Endothelial cell of umbilical vein (primary cell): ENCODE data around the gene SDCCAG8. TPM values are rescaled to one million over a fixed set of nuclear protein-coding genes. Genes with fewer than 3 reads are reported as not detected.

Experiments
- BruUV-seq: library from RNA; stranded (reverse); fragments of 400-500 nt; replicated peaks from 2 replicates; lab custom pipeline; 2021; lab: Mats Ljungman, UMichigan
- CTCF ChIA-PET: fragments of 300-600, 350-600 bp; sonication (Branson Sonifier 250); formaldehyde crosslinking; loops from one replicate; lab custom pipeline; 2021; ENCODE audit warnings: antibody characterized with exemption, inconsistent platforms; lab: Charles Lee
- POLR2A ChIA-PET: fragments of 300-600, 350-600 bp; sonication (Branson Sonifier 250); formaldehyde crosslinking; loops from one replicate; lab custom pipeline; 2021; ENCODE audit warnings: antibody characterized with exemption, inconsistent platforms; lab: Charles Lee
- DNase-seq: peaks from one replicate; pipeline ENCODE4 v3.0.0-alpha.2; 2011; ENCODE audit warnings: low read depth, low spot score
- FAIRE-seq: peaks from 2 replicates; lab custom pipeline; 2011; peaks lifted over from hg19 to GRCh38; lab: Jason Lieb, UNC
- H2AFZ ChIP-seq: 2 replicates; pipeline ENCODE4 v1.6.0; 2012; ENCODE audit warnings: low read depth, low read length, control low read depth, inconsistent platforms
- H3K27ac ChIP-seq: 2 replicates; pipeline ENCODE4 v1.5.1; 2011; ENCODE audit warnings: low read depth, mild to moderate bottlenecking, control low read depth, low read length, moderate library complexity; ENCODE audit not compliant: insufficient read depth
- H3K27me3 ChIP-seq, 2 experiments: 2 replicates each; pipeline versions ENCODE4 v1.6.0 to v1.6.1; 2011; ENCODE audit warnings: low read length in 2 of 2, mixed read lengths in 1 of 2; ENCODE audit not compliant: control insufficient read depth in 2 of 2, insufficient read depth in 2 of 2
- H3K36me3 ChIP-seq, 2 experiments: 2 replicates in 1 of 2; 3 replicates in 1 of 2; pipeline ENCODE4 v1.5.1; 2011; ENCODE audit warnings: low read length in 2 of 2, mild to moderate bottlenecking in 1 of 2, moderate library complexity in 1 of 2; ENCODE audit not compliant: control insufficient read depth in 2 of 2, insufficient read depth in 2 of 2; ENCODE audit errors: extremely low read depth in 1 of 2
- H3K4me1 ChIP-seq: 3 replicates; pipeline ENCODE4 v1.5.1; 2011; ENCODE audit warnings: mild to moderate bottlenecking, low read length; ENCODE audit not compliant: control insufficient read depth, insufficient read depth; ENCODE audit errors: extremely low read depth
- H3K4me2 ChIP-seq: 2 replicates; pipeline ENCODE4 v1.6.1; 2011; ENCODE audit warnings: low read length, control low read depth, mixed read lengths; ENCODE audit not compliant: insufficient read depth
- H3K4me3 ChIP-seq, 3 experiments: fragments of 200-600 bp in 1 of 3; sonication (generic), shearing (Covaris generic) in 1 of 3; replicated peaks in 1 of 3; 2 replicates each; pipeline ENCODE4 v1.5.1; 2011 to 2016; ENCODE audit warnings: control low read depth in 3 of 3, low read length in 3 of 3, mild to moderate bottlenecking in 2 of 3, inconsistent platforms in 1 of 3, low read depth in 1 of 3, moderate library complexity in 1 of 3; ENCODE audit not compliant: insufficient read depth in 1 of 3
- H3K79me2 ChIP-seq: 2 replicates; pipeline ENCODE4 v1.6.0; 2012; ENCODE audit warnings: low read length, inconsistent platforms; ENCODE audit not compliant: control insufficient read depth, insufficient read depth
- H3K9ac ChIP-seq: replicated peaks from 2 replicates; pipeline ENCODE3; 2011; ENCODE audit warnings: low read length, control low read depth; ENCODE audit not compliant: insufficient read depth; ENCODE audit errors: extremely low read depth
- H3K9me1 ChIP-seq: replicated peaks from 3 replicates; pipeline ENCODE4 v1.6.0; 2011; ENCODE audit warnings: mild to moderate bottlenecking, low read length; ENCODE audit not compliant: control insufficient read depth, insufficient read depth; ENCODE audit errors: extremely low read depth
- H3K9me3 ChIP-seq: replicated peaks from 2 replicates; pipeline ENCODE4 v1.5.1; 2012; ENCODE audit warnings: low read length, inconsistent platforms; ENCODE audit not compliant: control insufficient read depth, insufficient read depth
- H4K20me1 ChIP-seq: replicated peaks from 2 replicates; pipeline ENCODE3; 2011; ENCODE audit warnings: mild to moderate bottlenecking, low read length; ENCODE audit not compliant: control insufficient read depth, insufficient read depth; ENCODE audit errors: extremely low read depth
- CTCF ChIP-seq, 2 donors: IDR thresholded peaks; 1 replicate in 1 of 2; 2 replicates in 1 of 2; pipeline ENCODE4 v1.5.1; 2011; ENCODE audit warnings: low read length in 2 of 2, mild to moderate bottlenecking in 2 of 2, moderate library complexity in 2 of 2, control low read depth in 1 of 2, inconsistent platforms in 1 of 2, low read depth in 1 of 2; ENCODE audit not compliant: insufficient read depth in 1 of 2; ENCODE audit errors: extremely low read depth in 1 of 2
- EZH2 ChIP-seq: IDR thresholded peaks from 2 replicates; pipeline ENCODE4 v1.6.1; 2012; ENCODE audit warnings: borderline replicate concordance, low read depth, mild to moderate bottlenecking, moderate library complexity, low read length, inconsistent platforms; ENCODE audit not compliant: severe bottlenecking
- FOS ChIP-seq: IDR thresholded peaks from 2 replicates; pipeline ENCODE4 v1.6.1; 2011; ENCODE audit warnings: mild to moderate bottlenecking, low read length, moderate library complexity, borderline replicate concordance; ENCODE audit not compliant: insufficient read depth
- GATA2 ChIP-seq: IDR thresholded peaks from 2 replicates; pipeline ENCODE4 v1.7.0; 2011; ENCODE audit warnings: low read depth, mild to moderate bottlenecking, moderate library complexity, mixed read lengths, low read length; ENCODE audit not compliant: insufficient read length, insufficient read depth
- JUN ChIP-seq: IDR thresholded peaks from 2 replicates; pipeline ENCODE4 v1.6.1; 2011; ENCODE audit warnings: borderline replicate concordance, low read depth; ENCODE audit not compliant: insufficient read length, insufficient read depth
- MAX ChIP-seq: IDR thresholded peaks from 2 replicates; pipeline ENCODE4 v1.6.1; 2011; ENCODE audit not compliant: insufficient read depth, insufficient read length
- MYC ChIP-seq: IDR thresholded peaks from one replicate; pipeline ENCODE4 v1.6.1; 2011; ENCODE audit warnings: mild to moderate bottlenecking, low read depth, low read length
- POLR2A ChIP-seq: IDR thresholded peaks from 2 replicates; pipeline ENCODE4 v1.6.1; 2012; ENCODE audit warnings: low read depth, mild to moderate bottlenecking, control low read depth, low read length
- POLR2AphosphoS5 ChIP-seq: IDR thresholded peaks from 2 replicates; pipeline ENCODE4 v1.6.1; 2012; ENCODE audit warnings: low read depth, mild to moderate bottlenecking, control low read depth, low read length, moderate library complexity; ENCODE audit not compliant: insufficient read depth
- dilution Hi-C: fragments of 300-500 bp; cut with MboI; formaldehyde crosslinking; loops from one replicate; pipeline ENCODE4 v1.15.0; 2019; ENCODE audit warnings: low sequenced_read_pairs; ENCODE audit not compliant: extremely low pct_ligation_motif_present
- intact Hi-C: fragments of 100-400 bp; cut with micrococcal nuclease; formaldehyde crosslinking; loops from one replicate; pipeline ENCODE4 v1.10.0; 2022
- polyA plus RNA-seq, 4 experiments: library from polyadenylated mRNA; depleted of rRNA in 3 of 4; stranded (reverse) in 3 of 4; unstranded in 1 of 4; fragments of >200 nt; gene quantifications; 2 replicates each; pipeline versions ENCODE4 v1.2.1 to v1.2.3, GENCODE V29; 2011 to 2012; ENCODE audit warnings: missing spikeins in 1 of 4
- total RNA-seq: library from RNA; stranded (reverse); gene quantifications from 2 replicates; pipeline ENCODE4 v1.2.3, GENCODE V29; 2021

Gene SDCCAG8
- total and polyA plus RNA-seq, 2 donors (not counting 3 experiments of a cell fraction or from before 2014, with no cell fraction given) = 14.6 to 25.7 TPM

GRCh38 chr1:243500512-243500911 lies 244.7 kb downstream of the SDCCAG8 start:
- no peaks in the 10 kb centered on the region for H3K4me1 ChIP-seq
- dilution Hi-C loops (no loop called here), intact Hi-C loops (no loop called here)
- no peak for TF ChIP-seq EZH2
- TF ChIP-seq FOS = no peak
- POLR2A ChIA-PET = no interaction called here
- no peak overlapping the region for H2AFZ ChIP-seq
- no peaks in the 10 kb centered on the region for H3K9me1 ChIP-seq
- DNase-seq (no peak), FAIRE-seq (no peak)
- no peaks in the 10 kb centered on the region for H3K27me3 ChIP-seq
- no peak overlapping the region for H3K27ac ChIP-seq
- H3K79me2 ChIP-seq = no peaks in the 10 kb centered on the region
- H4K20me1 ChIP-seq = no peaks in the 10 kb centered on the region
- H3K9ac ChIP-seq = no peak overlapping the region
- H3K36me3 ChIP-seq = peaks cover 0 to 9% of the 10 kb centered on the region in 2 experiments
- CTCF ChIA-PET = no interaction called here
- H3K4me3 ChIP-seq = no peak overlapping the region
- H3K9me3 ChIP-seq = no peaks in the 10 kb centered on the region
- no peak overlapping the region for H3K4me2 ChIP-seq
- BruUV-seq = no TSS peak

GRCh38 chr1:243501002-243501401 lies 245.2 kb downstream of the SDCCAG8 start:
- no peak for FAIRE-seq
- no TSS peak for BruUV-seq
- intact Hi-C loops = no loop called here
- DNase-seq = no peak
- CTCF ChIA-PET = no interaction called here
- Histone ChIP-seq H3K9me3 (no peaks in the 10 kb centered on the region), H3K4me1 (no peaks in the 10 kb centered on the region), H3K79me2 (no peaks in the 10 kb centered on the region), H4K20me1 (no peaks in the 10 kb centered on the region), H3K4me3 (no peak overlapping the region), H2AFZ (no peak overlapping the region), H3K4me2 (no peak overlapping the region), H3K36me3 (peaks cover 0 to 9% of the 10 kb centered on the region in 2 experiments), H3K27me3 (no peaks in the 10 kb centered on the region), H3K9me1 (no peaks in the 10 kb centered on the region), H3K9ac (no peak overlapping the region), H3K27ac (no peak overlapping the region)
- dilution Hi-C loops = no loop called here
- TF ChIP-seq POLR2A (no peak), MAX (no peak), GATA2 (no peak), POLR2AphosphoS5 (no peak), FOS (no peak), JUN (no peak), EZH2 (no peak), CTCF (IDR thresholded peaks at IDR 0.05; ENCODE audit: extremely low read depth in 1 of 2, insufficient read depth in 1 of 2, low read depth in 1 of 2, low read length in 2 of 2) (no peak), MYC (no peak)
- POLR2A ChIA-PET = no interaction called here
